HG02938 (cell line): ENCODE data around the gene DPYSL4.

ENCODE experiments used
- ATAC-seq: cut with Tn5 transposase; IDR thresholded peaks from one replicate; pipeline ENCODE4 v1.9.1; 2021; ENCODE audit warnings: mild to moderate bottlenecking, moderate library complexity; ENCODE audit not compliant: unreplicated experiment

DPYSL4 gene

GRCh38 chr10:132186488-132187429 lies at the start of gene DPYSL4:
Gene DPYSL4, plus strand, starts transcription at chr10:132186948. Its CDS starts 116 bp downstream, at chr10:132187064.
- no peak for ATAC-seq

- no peak for ATAC-seq
Measured at GRCh38 chr10:132137111-132138072, 49.4 kb upstream of the DPYSL4 start.

- ATAC-seq: no peak
Measured at GRCh38 chr10:132138133-132138532, 48.6 kb upstream of the DPYSL4 start.

- ATAC-seq: no peak
Measured at GRCh38 chr10:132138596-132138995, 48.2 kb upstream of the DPYSL4 start.

GRCh38 chr10:132139526-132139925 lies 47.2 kb upstream of the DPYSL4 start:
- no peak for ATAC-seq

GRCh38 chr10:132140167-132140925 lies 46.4 kb upstream of the DPYSL4 start:
- no peak for ATAC-seq

DNA sequence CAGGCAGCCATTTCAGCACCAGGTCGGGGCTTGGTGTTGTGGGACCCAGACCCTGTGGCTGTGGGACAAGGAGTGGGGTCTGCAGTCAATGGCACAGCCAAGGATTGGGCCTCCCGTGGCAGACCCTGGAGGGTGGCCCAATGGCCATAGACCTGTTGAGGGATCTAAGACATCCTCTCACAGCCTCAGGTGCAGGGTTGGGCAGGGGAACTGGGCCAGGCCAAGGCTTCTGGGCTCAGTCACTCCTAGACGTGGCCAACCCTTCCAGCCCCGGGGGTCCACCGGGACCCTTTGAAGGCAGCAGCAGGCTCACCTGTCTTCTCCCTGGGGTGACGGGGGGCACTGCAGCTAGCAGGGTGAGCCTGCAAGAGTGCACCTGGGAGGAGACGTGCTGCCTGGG lies 45.7 kb upstream of the DPYSL4 start:
- no peak for ATAC-seq

GRCh38 chr10:132141526-132142395 lies 45.0 kb upstream of the DPYSL4 start:
- no peak for ATAC-seq

GRCh38 chr10:132142396-132143161 lies 44.2 kb upstream of the DPYSL4 start:
- no peak for ATAC-seq

DNA sequence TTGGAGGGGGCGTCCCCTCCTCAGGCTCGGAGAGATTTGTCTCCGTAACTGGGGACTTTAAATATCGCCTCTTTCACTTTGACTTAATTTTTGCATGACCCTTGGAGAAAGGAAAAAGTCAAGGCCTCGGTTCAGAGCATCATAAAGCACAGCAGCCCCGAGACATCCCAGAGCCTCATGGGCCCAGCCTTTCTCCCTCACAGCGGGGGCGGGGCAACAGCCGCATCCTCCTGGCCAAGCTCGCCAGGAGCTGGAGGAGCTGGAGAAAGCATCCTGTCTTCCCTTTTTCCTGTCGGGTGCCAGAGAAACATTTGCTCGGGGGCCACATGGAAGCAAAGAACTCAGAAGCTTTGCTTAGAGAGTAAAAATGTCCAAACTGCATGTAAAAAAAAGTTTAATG lies 43.6 kb upstream of the DPYSL4 start:
- no peak for ATAC-seq

DNA sequence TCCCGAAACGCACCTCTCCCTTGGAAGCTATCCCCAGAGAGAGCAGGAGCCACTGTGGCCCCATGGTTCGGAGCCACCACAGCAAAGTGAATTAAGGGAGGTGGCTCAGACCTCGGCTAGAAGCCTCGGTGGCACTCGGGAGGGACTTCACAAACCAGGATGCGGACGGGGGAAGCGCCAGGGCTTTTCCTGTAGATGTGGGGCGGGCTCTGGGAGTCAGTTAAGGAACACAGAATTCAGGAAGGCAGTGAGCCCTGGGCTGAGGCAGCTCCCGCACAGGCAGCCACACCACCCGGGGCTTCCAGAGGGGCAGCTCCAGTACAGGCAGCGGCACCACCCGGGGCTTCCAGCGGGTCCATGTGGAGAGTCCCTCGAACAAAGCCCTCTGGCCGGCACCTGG lies 42.7 kb upstream of the DPYSL4 start:
- no peak for ATAC-seq

DNA sequence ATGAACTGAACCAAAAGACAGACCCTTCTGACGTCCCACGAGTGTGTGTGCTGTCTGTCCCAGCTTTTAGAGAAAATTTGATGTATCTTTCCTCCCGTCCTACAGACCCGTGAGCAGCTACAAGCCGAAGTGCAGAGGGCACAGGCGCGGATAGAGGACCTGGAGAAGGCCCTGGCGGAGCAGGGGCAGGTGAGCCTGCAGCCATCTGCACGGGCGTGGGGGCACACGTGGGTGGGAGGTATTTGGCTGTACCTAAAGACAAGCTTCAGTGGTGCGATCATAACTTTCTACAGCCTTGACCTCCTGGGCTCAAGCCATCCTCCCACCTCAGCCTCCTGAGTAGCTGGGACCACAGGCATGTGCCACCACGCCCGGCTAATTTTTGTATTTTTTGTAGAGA lies 41.7 kb upstream of the DPYSL4 start:
- no peak for ATAC-seq

GRCh38 chr10:132145521-132146185 lies 41.1 kb upstream of the DPYSL4 start:
- no peak for ATAC-seq

DNA sequence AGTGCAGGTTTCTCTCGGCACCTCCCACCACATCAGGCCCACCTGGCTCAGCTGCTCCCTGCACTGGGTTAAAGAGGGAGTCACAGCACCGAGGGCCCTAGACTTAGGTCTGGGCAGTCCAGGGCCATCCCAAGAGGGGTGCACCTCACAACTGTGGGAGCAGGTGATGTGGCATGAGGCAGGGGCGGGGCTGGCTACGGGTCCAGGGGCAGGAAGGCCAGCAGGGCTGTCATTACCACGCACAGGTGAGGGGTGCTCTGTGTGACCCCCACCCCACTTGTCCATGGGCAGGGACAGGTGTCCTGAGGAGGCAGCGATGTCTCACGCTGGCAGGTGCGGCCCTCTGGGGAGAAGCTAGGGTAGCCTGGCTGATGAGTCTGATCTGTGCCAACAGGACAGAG lies 40.5 kb upstream of the DPYSL4 start:
- no peak for ATAC-seq

- no peak for ATAC-seq
Measured at GRCh38 chr10:132146941-132147915, 39.5 kb upstream of the DPYSL4 start.

DNA sequence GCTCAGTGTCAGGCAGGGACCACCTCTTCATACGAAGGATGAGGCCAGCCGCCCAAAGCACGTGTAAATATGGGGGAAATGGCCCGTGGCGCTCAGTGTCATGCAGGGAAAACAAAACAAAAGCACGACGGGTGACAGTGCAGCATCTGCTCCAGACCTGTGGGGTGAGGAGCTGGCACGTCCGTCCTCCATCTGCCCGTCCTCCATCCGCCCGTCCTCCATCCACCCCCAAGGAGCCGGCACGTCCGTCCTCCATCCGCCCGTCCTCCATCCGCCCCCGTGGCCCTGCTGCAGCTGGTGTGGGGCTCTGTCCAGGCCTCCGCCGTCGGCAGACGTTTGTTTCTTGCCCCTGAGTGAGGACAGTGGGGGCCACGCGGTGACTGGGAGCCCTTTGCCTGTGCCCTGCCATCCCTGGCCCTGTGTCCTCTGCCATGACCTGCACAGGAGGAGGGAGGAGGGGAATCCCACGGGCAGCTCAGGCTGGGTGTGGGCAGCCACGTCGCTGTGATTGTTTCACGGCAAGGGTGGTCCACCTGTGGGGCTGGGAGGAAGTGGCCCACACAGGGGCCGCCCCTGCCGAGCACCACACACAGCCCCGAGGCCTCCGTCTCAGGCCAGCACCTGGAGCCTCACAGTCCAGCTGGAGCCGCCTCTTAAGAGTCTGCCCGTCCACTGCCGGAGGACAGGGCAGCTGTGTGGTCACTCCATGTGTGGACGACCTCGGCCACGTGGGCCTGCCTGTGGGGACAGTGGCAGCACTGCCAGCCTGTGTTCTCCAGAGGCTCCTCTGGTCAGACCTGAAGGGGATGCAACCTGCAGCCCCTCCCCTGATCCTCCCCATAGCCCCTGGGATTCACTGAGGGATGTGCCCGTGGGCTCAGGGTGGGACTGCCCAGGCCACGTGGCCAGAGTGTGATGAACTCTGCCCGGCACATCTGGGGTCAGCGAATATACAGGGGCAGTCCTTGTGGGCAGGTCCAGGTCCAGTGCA lies 38.2 kb upstream of the DPYSL4 start:
- no peak for ATAC-seq
